Measurements from ENCODE around the gene ADAMTS6.
A peak's percentile ranks its signal among the peaks of the same experiment; 100 is the strongest.

ADAMTS6 gene

DNA sequence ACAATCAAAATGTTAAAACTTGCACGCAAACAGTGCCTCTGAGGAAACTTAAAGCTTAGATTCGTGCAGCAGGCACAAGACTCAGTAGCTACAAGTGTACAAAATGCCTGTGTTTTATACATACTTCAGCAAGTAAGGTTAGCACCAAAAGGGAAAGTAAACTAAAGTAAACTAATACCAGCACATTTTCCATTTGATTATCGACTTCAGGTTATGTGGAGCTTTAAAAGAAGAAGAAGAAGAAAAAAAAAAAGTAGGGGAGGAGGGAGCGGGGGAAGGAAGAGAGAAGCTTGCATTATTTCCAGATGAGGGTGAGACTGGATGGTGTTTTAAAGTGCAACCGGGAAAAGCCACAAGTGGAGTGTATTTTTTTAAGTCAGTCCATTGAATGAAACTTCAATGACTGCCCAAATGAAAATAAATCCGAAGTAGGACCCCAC lies 596 bp upstream of the ADAMTS6 start (continued):
- TF ChIP-seq PATZ1 (tag by site-specific recombination; IDR thresholded peaks at IDR 0.05) = no peak
- no peak for TF ChIP-seq HOXD13 (CRISPR knock-in tag; IDR thresholded peaks at IDR 0.05; ENCODE audit: borderline replicate concordance)
- TF ChIP-seq HOXC10 (CRISPR knock-in tag; IDR thresholded peaks at IDR 0.05) = no peak
- TF ChIP-seq ZNF837 (tag by site-specific recombination; IDR thresholded peaks at IDR 0.05) = no peak
- TF ChIP-seq ZNF670 (tag by site-specific recombination; IDR thresholded peaks at IDR 0.05; ENCODE audit: low read depth) = no peak
- no peak for TF ChIP-seq ZNF610 (tag by site-specific recombination; IDR thresholded peaks at IDR 0.05; ENCODE audit: borderline replicate concordance)
- TF ChIP-seq KLF17 (tag by site-specific recombination; IDR thresholded peaks at IDR 0.05) = no peak
- no peak for TF ChIP-seq ZNF266 (tag by site-specific recombination; IDR thresholded peaks at IDR 0.05; ENCODE audit: low read depth)
- no peak for TF ChIP-seq SP2 (tag by site-specific recombination; IDR thresholded peaks at IDR 0.05)
- no peak for TF ChIP-seq ZNF184 (tag by site-specific recombination; IDR thresholded peaks at IDR 0.05)
- no peak for TF ChIP-seq ZNF558 (tag by site-specific recombination; IDR thresholded peaks at IDR 0.05)
- no peak for TF ChIP-seq ZNF18 (tag by site-specific recombination; IDR thresholded peaks at IDR 0.05)

GRCh38 chr5:65481171-65481581 lies 544 bp downstream of the ADAMTS6 start:
- ChIA-PET CTCF (interaction anchor here (0.6 to 3.9 kb wide), 6 partner anchors 152 to 670 kb away, joined by 3 to 48 read pairs (median 3); no protein-coding TSS in a partner anchor), POLR2A (interaction anchor here (0.6 to 1.6 kb wide), 4 partner anchors 148 to 378 kb away, joined by 3 to 5 read pairs (median 4); no protein-coding TSS in a partner anchor)
- Histone ChIP-seq H3K9me3 (ENCODE audit: control insufficient read depth, insufficient read depth, low read depth, low read length) (no peaks in the 10 kb centered on the region), H3K4me3 (ENCODE audit: low read depth, low read length) (peak overlapping the region; percentile 54), H3K4me1 (ENCODE audit: control insufficient read depth, insufficient read depth, low read length) (peaks cover 22% of the 10 kb centered on the region), H3K27ac (ENCODE audit: extremely low read depth, low read depth, low read length) (peak overlapping the region; percentile 85), H3K36me3 (ENCODE audit: control insufficient read depth in 2 of 2, insufficient read depth in 1 of 2, low read length in 2 of 2) (no peaks in the 10 kb centered on the region)
- TF ChIP-seq ZNF184 (tag by site-specific recombination; IDR thresholded peaks at IDR 0.05) = no peak
- TF ChIP-seq, protein P1, sequence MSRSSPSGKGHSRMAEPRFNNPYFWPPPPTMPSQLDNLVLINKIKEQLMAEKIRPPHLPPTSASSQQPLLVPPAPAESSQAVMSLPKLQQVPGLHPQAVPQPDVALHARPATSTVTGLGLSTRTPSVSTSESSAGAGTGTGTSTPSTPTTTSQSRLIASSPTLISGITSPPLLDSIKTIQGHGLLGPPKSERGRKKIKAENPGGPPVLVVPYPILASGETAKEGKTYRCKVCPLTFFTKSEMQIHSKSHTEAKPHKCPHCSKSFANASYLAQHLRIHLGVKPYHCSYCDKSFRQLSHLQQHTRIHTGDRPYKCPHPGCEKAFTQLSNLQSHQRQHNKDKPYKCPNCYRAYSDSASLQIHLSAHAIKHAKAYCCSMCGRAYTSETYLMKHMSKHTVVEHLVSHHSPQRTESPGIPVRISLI (tag by site-specific recombination; IDR thresholded peaks at IDR 0.05) = peak; percentile 96
- TF ChIP-seq, protein P2, sequence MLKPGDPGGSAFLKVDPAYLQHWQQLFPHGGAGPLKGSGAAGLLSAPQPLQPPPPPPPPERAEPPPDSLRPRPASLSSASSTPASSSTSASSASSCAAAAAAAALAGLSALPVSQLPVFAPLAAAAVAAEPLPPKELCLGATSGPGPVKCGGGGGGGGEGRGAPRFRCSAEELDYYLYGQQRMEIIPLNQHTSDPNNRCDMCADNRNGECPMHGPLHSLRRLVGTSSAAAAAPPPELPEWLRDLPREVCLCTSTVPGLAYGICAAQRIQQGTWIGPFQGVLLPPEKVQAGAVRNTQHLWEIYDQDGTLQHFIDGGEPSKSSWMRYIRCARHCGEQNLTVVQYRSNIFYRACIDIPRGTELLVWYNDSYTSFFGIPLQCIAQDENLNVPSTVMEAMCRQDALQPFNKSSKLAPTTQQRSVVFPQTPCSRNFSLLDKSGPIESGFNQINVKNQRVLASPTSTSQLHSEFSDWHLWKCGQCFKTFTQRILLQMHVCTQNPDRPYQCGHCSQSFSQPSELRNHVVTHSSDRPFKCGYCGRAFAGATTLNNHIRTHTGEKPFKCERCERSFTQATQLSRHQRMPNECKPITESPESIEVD (tag by site-specific recombination; IDR thresholded peaks at IDR 0.05) = peak; percentile 63
- TF ChIP-seq ZNF518A (tag by site-specific recombination; conservative IDR thresholded peaks at IDR 0.05; ENCODE audit: low read depth) = no peak
- no peak for TF ChIP-seq ZNF350 (tag by site-specific recombination; IDR thresholded peaks at IDR 0.05)

All from HEK293 (cell line).